H54 (cell line): ENCODE data around the gene ADAMTS1.
"Not testable (repeated sequence)": the region's sequence is repeated elsewhere in the genome, so short reads cannot be mapped to it uniquely, and the experiment has no call there.

Experiments used
- DNase-seq: peaks from one replicate; pipeline ENCODE4 v3.0.0; 2011; ENCODE audit warnings: low spot score, mixed read lengths; ENCODE audit not compliant: insufficient read length
- FAIRE-seq: peaks from 3 replicates; lab custom pipeline; 2011; peaks lifted over from hg19 to GRCh38; lab: Jason Lieb, UNC
- POLR2A ChIP-seq: IDR thresholded peaks from 2 replicates; pipeline ENCODE4 v1.6.1; 2011; ENCODE audit warnings: low read depth, mild to moderate bottlenecking, low read length

The ADAMTS1 gene

GRCh38 chr21:26845066-26845758 is at the start of gene ADAMTS1:
ADAMTS1 (minus strand) TSS chr21:26845409; CDS start chr21:26844954, 455 bp downstream.
- TF ChIP-seq POLR2A, result peak; percentile 99
- DNase-seq, result peak; percentile 53
- no peak for FAIRE-seq

GRCh38 chr21:26892151-26892550 is 46.9 kb upstream of the ADAMTS1 start:
- FAIRE-seq, result no peak
- TF ChIP-seq POLR2A, result no peak

GRCh38 chr21:26888931-26889330 is 43.7 kb upstream of the ADAMTS1 start:
- DNase-seq (no peak), FAIRE-seq (no peak)
- TF ChIP-seq POLR2A, result no peak

More at GRCh38 chr21:26892151-26892550, 46.9 kb upstream of the ADAMTS1 start:
- no peak for DNase-seq

- FAIRE-seq, result no peak
- TF ChIP-seq POLR2A, result no peak
- DNase-seq, result no peak
These were observed 43.0 kb upstream of the ADAMTS1 start for GRCh38 chr21:26888256-26888655.

DNA sequence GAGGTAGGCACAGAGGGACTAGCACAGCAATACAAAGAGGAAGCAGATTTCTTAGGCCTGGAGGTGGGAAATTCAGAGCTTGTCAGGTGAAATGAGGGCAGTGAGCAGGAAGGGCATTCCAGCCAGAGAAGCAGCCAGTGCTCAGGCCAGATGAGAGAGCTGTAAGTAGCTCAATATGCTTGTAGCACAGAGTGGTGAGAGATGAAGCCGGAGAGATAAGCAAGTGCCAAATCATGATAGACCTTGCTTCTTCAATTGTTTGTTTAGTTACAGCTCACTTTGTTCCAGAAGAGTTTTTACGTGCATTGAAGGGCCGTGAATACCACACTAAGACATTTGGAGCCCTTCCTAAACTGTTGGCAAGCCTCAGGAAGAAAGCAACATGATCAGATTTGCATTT is 42.0 kb upstream of the ADAMTS1 start:
- FAIRE-seq (no peak), DNase-seq (no peak)
- no peak for TF ChIP-seq POLR2A

DNA sequence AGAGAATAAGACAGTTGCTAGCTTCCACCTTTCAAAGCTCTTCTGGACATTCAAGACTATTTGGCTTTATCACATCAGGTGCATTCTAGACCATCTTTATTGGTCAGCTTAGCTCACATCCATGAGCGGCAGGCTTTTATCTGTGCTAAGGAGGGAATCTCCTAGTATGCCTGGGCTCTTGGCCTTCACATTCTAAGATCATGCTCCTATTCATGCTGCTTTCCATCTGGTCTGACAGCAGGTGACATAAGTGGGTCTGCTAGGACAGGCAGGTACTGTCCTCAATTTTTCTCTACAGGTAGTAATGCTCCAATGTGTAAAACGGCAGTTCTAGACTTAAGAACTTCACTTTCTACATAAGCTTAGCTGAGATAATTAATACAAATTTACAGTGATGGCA is 39.2 kb upstream of the ADAMTS1 start:
- DNase-seq, result no peak
- no peak for FAIRE-seq

GRCh38 chr21:26883768-26884167 is 38.6 kb upstream of the ADAMTS1 start:
- DNase-seq (no peak), FAIRE-seq (no peak)
- no peak for TF ChIP-seq POLR2A

More for the DNA sequence above, 39.2 kb upstream of the ADAMTS1 start:
- TF ChIP-seq POLR2A, result no peak

GRCh38 chr21:26881504-26882228 is 36.5 kb upstream of the ADAMTS1 start:
- TF ChIP-seq POLR2A, result no peak
- no peak for DNase-seq
- peak; percentile 33 for FAIRE-seq

DNA sequence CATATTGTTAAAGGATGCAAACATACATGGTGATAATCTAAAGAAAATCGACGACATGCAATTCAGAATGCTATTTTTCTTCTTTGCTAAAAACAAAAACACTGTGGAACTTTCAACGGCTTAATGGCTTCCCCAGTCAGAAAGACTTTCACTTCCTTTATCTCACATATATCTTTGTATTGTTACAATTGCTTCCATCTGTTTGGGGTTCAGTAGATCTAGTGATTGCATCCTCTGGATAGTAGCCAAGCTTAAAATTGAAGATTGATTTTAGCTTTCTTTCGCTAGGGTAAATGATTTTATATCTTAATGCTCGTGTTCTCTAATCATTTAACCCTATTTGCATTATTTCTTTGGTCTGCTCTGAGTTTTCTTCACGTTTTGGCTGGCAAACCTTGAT is 31.8 kb upstream of the ADAMTS1 start:
- TF ChIP-seq POLR2A, result no peak
- no peak for FAIRE-seq
- no peak for DNase-seq

- FAIRE-seq (no peak), DNase-seq (no peak)
- TF ChIP-seq POLR2A, result no peak
These were observed 29.1 kb upstream of the ADAMTS1 start for GRCh38 chr21:26874347-26874746.

- DNase-seq (no peak), FAIRE-seq (no peak)
- TF ChIP-seq POLR2A, result no peak
These were observed 20.6 kb upstream of the ADAMTS1 start for GRCh38 chr21:26865857-26866256.

DNA sequence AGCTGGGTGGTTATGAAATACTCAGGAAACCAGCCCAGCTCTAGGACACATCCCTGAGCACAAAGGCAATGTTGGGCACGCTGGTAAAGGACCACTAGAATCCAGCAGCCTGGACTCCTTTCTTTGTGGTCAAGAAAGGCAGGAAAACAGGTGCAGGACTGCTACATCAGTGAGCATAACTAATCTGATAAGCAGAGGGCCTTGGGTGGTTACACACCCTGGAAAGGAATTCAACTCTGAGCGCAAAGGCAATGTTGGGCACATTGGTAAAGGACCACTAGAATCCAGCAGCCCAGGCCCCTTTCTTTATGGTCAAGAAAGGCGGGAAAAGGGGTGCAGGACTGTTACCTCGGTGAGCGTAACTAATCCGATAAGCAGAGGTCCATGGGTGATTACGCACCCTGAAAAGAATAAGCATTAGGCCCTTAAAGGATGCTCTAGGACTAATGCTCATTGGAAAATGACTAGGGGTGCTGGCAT is 11.7 kb upstream of the ADAMTS1 start:
- not testable (repeated sequence) for DNase-seq, FAIRE-seq

- not testable (repeated sequence) for FAIRE-seq
These were observed 9.5 kb upstream of the ADAMTS1 start for GRCh38 chr21:26854695-26855094.

GRCh38 chr21:26852423-26852822 is 7.2 kb upstream of the ADAMTS1 start:
- DNase-seq (no peak), FAIRE-seq (no peak)
- no peak for TF ChIP-seq POLR2A

More at GRCh38 chr21:26854695-26855094, 9.5 kb upstream of the ADAMTS1 start:
- DNase-seq, result not testable (repeated sequence)

DNA sequence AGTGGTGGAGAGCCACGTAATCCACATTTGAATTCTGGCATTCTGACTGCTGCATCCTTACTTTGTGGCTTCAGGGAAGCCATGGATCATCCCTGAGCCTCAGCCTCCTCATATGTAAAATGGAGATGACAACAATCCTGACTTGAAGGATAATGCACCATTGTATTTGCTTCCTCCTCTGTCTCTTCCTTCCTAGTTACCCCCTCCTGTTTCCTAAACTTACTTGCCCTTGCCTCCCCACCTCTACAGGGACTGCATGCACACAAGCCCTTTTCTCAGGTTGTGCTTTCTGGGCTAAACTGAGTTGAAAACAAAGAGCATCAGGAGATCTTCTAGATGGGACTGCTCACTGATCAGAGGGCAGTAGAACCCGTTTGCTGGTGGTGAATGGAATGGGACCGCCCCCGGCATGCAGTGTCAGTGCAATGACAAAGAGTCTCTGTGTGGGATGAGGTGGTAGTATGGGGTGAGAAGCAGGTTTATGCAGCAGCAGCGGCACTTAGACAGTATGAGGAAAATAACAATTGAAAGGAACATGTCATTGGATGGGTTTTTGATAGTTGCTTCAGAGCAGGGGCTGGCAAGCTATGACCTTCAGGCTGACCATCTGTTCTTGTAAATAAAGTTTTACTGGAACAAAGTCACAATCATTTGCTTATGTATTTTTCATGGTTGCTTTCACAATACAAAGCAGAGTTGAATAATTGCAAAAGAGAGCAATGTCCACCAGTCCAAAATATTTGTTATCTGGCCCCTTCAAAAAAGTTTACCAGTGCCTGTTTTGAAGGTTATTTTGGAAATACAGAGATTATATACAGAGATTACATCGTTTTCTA is 6.1 kb upstream of the ADAMTS1 start:
- FAIRE-seq, result no peak
- DNase-seq, result no peak
- no peak for TF ChIP-seq POLR2A
